Measurements from ENCODE around the gene CBY2. TPM values are rescaled to one million over a fixed set of nuclear protein-coding genes. Genes with fewer than 3 reads are reported as not detected.

The CBY2 gene
- total and polyA plus RNA-seq, 9 donors, result not detected

DNA sequence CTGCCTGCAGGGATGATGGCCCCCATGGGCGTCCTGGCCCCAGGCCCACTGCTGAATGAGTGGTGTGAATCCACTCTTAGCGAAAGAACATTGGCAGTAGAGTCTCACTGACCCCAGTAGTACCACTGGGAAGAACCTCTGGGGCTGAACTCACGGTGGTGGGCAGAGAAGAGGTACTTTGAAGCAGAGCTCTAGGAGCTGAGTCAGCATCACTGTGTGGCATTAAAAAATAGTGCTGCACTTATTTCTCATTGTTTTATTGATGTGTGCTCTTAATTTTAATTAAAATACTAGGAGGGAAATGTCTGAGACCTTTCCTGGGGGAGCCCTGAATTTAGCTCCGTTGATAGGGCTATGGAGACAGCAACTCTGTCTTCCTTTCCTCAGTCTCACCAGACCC, 61.3 kb downstream of the CBY2 start:
- no peak for DNase-seq
- H3K9me3 ChIP-seq (replicated peaks; ENCODE audit: control insufficient read depth, low read depth, low read length), result peaks cover under 1% of the 10 kb centered on the region
- 84% methylated on average over 3 of the region's 4 CpGs for WGBS (ENCODE audit: insufficient coverage)

More for the DNA sequence above, 61.3 kb downstream of the CBY2 start:
- H3K27me3 ChIP-seq (ENCODE audit: control insufficient read depth, insufficient read depth, low read length), result peaks cover 2% of the 10 kb centered on the region
- H3K4me3 ChIP-seq (ENCODE audit: low read length), result no peak overlapping the region
- H3K36me3 ChIP-seq (ENCODE audit: control insufficient read depth, insufficient read depth, low read length), result no peaks in the 10 kb centered on the region
- no peaks in the 10 kb centered on the region for H3K4me1 ChIP-seq (ENCODE audit: control insufficient read depth, insufficient read depth, low read length)
- no peak overlapping the region for H3K27ac ChIP-seq (ENCODE audit: low read length)

Other genes with a start within 250 kb of the CBY2 start
- 27.4 TPM for gene COG3, start 237.4 kb upstream of the CBY2 start, total RNA-seq
- 10 to 100 TPM; 17.6 to 22.9 (median 19.7) TPM for gene COG3, start 237.4 kb upstream of the CBY2 start, polyA plus RNA-seq (ENCODE audit: insufficient read depth in 1 of 8, insufficient read length in 8 of 8, low replicate concordance in 1 of 8)
- not detected for gene ERICH6B, start 86.6 kb upstream of the CBY2 start, total RNA-seq
- 1 to 10 TPM in 3 of 8 donors, under 1 TPM in 5; 0.35 to 2.4 (median 0.76) TPM for gene ERICH6B, start 86.6 kb upstream of the CBY2 start, polyA plus RNA-seq (ENCODE audit: insufficient read depth in 1 of 8, insufficient read length in 8 of 8, low replicate concordance in 1 of 8)
- gene SIAH3, start 149.4 kb downstream of the CBY2 start, total RNA-seq, result 0.27 TPM
- gene SIAH3, start 149.4 kb downstream of the CBY2 start, polyA plus RNA-seq (ENCODE audit: insufficient read depth in 1 of 8, insufficient read length in 8 of 8, low replicate concordance in 1 of 8), result under 1 TPM; 0.07 to 0.45 (median 0.15) TPM